Right forelimb (tissue), 1 donor: ENCODE results near the gene RNF130.
"Not testable (repeated sequence)": the region's sequence is repeated elsewhere in the genome, so short reads cannot be mapped to it uniquely, and the experiment has no call there.

Source experiments
- DNase-seq: peaks from one replicate; pipeline ENCODE4 v3.0.0-alpha.2; 2018

The RNF130 gene

GRCh38 chr5:180052211-180052818 is 19.2 kb downstream of the RNF130 start:
- no peak for DNase-seq

GRCh38 chr5:180050121-180050940 is 21.2 kb downstream of the RNF130 start:
- DNase-seq = no peak

DNA sequence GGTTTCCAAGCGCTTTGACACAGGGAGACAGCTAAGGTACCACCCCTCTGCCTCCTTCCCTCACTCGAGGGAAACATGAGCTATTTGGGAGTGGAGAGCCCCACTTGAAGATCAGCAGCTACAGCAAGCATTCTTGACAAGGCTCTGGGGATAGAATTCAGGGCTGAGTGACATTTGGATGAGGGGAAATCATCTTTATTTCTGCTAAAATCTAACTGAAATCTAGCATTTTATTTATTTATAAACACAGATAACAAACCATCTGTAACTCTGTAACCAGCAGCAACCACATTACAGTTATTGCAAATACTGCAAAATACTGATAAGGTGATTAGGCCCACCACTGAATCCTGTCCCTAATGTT is 22.4 kb downstream of the RNF130 start:
- no peak for DNase-seq

GRCh38 chr5:180047667-180048066 is 23.9 kb downstream of the RNF130 start:
- DNase-seq = no peak

DNA sequence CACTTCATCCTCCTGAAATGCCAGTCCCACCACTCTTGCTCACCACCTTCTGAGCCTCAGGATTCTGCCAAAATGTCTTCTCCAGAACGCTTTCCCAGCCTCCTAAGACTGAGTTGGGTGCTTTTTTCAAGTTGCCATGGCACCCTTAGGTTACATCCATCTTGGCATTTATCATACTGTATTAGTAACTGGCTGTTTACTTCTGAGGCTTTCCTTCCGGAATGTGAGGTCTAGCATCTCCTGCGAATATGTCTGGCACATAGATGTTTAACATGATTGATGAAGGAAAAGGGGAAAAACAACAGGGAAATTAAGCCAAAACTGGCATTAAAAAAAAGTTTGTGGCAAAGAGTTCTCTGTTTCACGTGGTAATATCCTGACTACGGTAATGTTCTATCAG is 24.9 kb downstream of the RNF130 start:
- no peak for DNase-seq

- no peak for DNase-seq
Observed at GRCh38 chr5:180045889-180046499, 25.6 kb downstream of the RNF130 start.

GRCh38 chr5:180043377-180043776 is 28.2 kb downstream of the RNF130 start:
- no peak for DNase-seq

GRCh38 chr5:180041301-180042274 is 30.0 kb downstream of the RNF130 start:
- DNase-seq = no peak

- DNase-seq = no peak
Observed at GRCh38 chr5:180040287-180041214, 31.0 kb downstream of the RNF130 start.

DNA sequence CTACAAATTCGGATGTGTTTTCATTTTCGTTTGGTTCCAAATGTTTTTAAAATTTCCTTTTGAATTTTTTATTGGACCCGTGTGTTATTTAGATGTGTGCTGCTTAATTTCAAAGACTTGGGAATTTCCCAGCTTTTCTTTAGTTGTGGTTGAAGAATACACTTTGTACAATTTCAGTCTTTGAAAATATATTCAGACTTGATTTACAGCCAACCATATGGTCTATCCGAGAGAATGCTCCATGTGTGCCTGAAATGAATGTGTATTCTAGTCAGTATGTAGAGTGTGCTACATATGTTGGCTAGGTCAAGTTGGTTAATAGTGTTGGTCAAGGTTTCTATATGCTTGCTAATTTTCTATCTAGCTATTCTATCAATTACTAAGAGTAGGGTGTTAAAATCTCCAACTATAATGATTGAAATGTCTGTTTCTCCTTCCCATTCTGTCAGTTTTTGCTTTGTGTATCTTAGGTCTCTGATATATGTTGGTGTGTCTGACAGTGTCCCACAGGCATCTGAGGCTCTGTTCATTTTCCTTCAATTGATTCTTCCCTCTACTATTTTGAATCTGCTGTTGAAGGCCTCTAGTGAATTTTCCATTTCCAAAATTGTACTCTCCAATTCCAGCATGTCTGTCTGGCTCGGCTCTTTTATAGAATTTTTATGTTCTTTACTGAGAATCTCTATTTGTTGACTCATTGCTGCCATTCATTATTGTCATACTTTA is 36.2 kb downstream of the RNF130 start:
- DNase-seq = no peak

GRCh38 chr5:180034564-180034963 is 37.0 kb downstream of the RNF130 start:
- DNase-seq = no peak

DNA sequence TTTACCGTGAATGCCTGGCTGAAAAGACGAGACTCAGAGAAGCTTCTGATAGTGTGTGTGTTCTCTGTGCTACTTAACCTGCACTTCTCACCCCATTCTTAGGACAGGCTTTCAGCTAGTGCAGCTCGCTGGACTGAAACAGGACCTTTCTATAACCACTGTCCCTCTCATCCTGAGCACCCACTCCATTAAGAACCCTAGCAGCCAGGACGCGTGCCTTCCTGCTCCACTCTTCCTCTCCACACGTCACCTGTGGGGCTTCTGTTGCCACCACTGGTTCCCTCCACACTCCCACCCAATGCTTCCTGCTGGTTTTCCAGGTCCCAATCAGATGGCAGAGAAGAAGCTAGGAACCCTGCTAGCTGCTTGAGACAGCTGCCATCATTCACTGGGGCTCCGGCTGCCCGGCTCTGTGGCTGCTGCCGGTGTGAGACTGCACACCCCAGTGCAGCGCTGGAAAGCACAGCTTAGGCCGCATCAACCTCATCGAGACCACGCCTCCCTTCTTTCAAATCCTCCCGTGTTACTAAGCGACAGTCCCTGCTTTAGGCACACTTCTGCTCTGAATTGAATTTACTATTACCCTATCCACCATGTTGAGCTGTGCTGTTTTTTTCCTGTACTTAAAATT is 44.0 kb downstream of the RNF130 start:
- no peak for DNase-seq

GRCh38 chr5:180026734-180027458 is 44.7 kb downstream of the RNF130 start:
- DNase-seq = no peak

DNA sequence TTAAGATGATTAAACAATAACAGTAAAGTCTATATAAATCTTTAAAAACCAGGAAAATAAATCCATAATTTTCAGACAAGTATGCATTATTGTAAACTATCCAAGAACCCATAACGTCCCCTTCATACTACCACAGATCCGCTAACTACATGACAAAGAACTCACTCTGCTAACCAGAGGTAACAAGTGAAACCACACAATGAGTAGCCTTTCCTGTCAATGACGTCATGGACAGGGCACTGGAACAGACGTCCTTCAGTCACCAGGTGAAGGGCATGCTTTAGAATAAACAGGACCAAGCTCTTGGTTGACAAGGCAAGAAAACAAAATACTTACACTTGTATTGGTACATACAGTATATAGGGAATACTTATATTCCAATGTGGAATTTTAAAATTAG is 45.2 kb downstream of the RNF130 start:
- no peak for DNase-seq

DNA sequence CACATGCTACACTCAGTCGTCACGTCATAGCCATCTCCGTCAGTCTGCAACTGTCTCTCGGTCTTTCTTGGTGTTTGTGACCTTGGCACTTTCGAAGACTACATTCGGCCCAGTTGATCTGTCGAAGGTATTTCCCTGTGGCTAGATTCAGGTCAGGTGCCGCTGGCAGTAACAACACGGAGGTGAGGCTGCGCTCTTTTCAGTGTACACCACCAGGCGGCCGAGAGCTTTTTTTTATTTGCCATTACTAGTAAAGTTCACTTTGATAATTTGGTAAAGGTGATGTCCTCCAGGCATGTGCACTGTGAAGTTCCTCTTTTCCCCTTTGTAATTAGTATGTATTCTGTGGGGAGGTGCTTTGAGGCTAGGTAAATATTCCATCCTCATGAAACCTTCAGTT is 49.7 kb downstream of the RNF130 start:
- no peak for DNase-seq

GRCh38 chr5:180020176-180020575 is 51.4 kb downstream of the RNF130 start:
- DNase-seq = no peak

- no peak for DNase-seq
Observed at GRCh38 chr5:180018347-180019060, 53.1 kb downstream of the RNF130 start.

GRCh38 chr5:180015523-180015922 is 56.0 kb downstream of the RNF130 start:
- DNase-seq = not testable (repeated sequence)

GRCh38 chr5:180013678-180014077 is 57.9 kb downstream of the RNF130 start:
- no peak for DNase-seq
